Fibroblast of lung (primary cell): ENCODE results near the gene PLXNB1.

Source experiments
- EZH2 ChIP-seq: IDR thresholded peaks from 2 replicates; pipeline ENCODE4 v1.5.1; 2012; ENCODE audit warnings: low read length, control low read depth, mild to moderate bottlenecking; ENCODE audit errors: missing control alignments
- TF ChIP-seq, protein P1 (sequence below), 2 donors: IDR thresholded peaks in 1 of 2; conservative IDR thresholded peaks in 1 of 2; 1 replicate in 1 of 2; 2 replicates in 1 of 2; pipeline ENCODE4 v1.5.1; 2011 to 2012; ENCODE audit warnings: low read length in 2 of 2, control low read depth in 1 of 2, inconsistent platforms in 1 of 2, low read depth in 1 of 2, mild to moderate bottlenecking in 1 of 2

DNA sequence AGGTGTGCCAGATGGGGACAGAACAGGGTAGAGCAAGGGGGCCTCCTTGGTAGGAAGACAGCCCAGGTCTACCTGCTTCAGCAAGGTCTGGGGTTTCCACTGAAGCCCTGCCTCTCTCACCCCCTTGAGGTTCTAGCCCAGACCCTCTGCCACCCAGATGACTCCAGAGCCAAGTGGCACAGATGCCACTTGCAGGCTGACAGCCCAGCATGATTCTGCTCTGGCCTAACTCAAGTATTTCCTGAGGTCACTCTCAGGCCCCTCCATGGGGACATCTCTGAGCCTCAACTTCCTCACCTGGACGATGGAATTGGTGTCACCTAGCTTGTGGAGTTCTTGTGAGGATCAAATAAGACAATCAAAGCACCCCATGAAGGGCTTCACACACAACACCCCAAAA lies 23.9 kb downstream of the PLXNB1 start:
- TF ChIP-seq, protein P1, sequence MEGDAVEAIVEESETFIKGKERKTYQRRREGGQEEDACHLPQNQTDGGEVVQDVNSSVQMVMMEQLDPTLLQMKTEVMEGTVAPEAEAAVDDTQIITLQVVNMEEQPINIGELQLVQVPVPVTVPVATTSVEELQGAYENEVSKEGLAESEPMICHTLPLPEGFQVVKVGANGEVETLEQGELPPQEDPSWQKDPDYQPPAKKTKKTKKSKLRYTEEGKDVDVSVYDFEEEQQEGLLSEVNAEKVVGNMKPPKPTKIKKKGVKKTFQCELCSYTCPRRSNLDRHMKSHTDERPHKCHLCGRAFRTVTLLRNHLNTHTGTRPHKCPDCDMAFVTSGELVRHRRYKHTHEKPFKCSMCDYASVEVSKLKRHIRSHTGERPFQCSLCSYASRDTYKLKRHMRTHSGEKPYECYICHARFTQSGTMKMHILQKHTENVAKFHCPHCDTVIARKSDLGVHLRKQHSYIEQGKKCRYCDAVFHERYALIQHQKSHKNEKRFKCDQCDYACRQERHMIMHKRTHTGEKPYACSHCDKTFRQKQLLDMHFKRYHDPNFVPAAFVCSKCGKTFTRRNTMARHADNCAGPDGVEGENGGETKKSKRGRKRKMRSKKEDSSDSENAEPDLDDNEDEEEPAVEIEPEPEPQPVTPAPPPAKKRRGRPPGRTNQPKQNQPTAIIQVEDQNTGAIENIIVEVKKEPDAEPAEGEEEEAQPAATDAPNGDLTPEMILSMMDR (conservative IDR thresholded peaks at IDR 0.05 in 1 of 2, IDR thresholded peaks at IDR 0.05 in 1 of 2; ENCODE audit: low read depth in 1 of 2, low read length in 2 of 2), result no peak
- TF ChIP-seq EZH2, result no peak
